HFFc6 (cell line): ENCODE data around the gene PYGB. TPM values are rescaled to one million over a fixed set of nuclear protein-coding genes. Genes with fewer than 3 reads are reported as not detected.
A peak's percentile ranks its signal among the peaks of the same experiment; 100 is the strongest.

Source experiments
- DNase-seq: peaks from one replicate; pipeline ENCODE4 v3.0.0-alpha.2; 2018
- H3K27ac Mint-ChIP-seq: 2 replicates; pipeline ENCODE4 v1.8.0; 2020; ENCODE audit warnings: mild to moderate bottlenecking, mixed read lengths
- H3K27me3 Mint-ChIP-seq: 2 replicates; pipeline ENCODE4 v1.8.0; 2021; ENCODE audit warnings: mild to moderate bottlenecking, moderate library complexity, mixed read lengths; ENCODE audit not compliant: insufficient read depth
- H3K36me3 Mint-ChIP-seq: 2 replicates; pipeline ENCODE4 v1.8.0; 2021; ENCODE audit warnings: low read depth, mixed read lengths
- H3K4me1 Mint-ChIP-seq: 2 replicates; pipeline ENCODE4 v1.8.0; 2020; ENCODE audit warnings: low read depth, mixed read lengths
- H3K4me3 Mint-ChIP-seq: 2 replicates; pipeline ENCODE4 v1.8.0; 2020; ENCODE audit warnings: mild to moderate bottlenecking, moderate library complexity, mixed read lengths
- H3K9me3 Mint-ChIP-seq: 2 replicates; pipeline ENCODE4 v1.8.0; 2020; ENCODE audit warnings: mild to moderate bottlenecking, mixed read lengths
- CTCF ChIP-seq: fragments of 200-600 bp; sonication (generic); IDR thresholded peaks from 2 replicates; pipeline ENCODE4 v1.5.0; 2021; ENCODE audit warnings: antibody characterized with exemption, mild to moderate bottlenecking
- total RNA-seq, 6 experiments: library from RNA; stranded (reverse); fragmentation: NEBNext Ultra II Directional; extraction: Animal tissue kit (Norgen Biotek cat#: 25700); gene quantifications; 2 replicates in 1 of 6; 3 replicates in 5 of 6; pipeline ENCODE4 v1.2.3, GENCODE V29; 2021

PYGB gene
- total RNA-seq, 6 experiments from 2014 or later: 65.4 to 75.6 (median 70.2) TPM

- peak; percentile 73 for TF ChIP-seq CTCF
- Mint-ChIP-seq H3K27me3 (peaks cover 12% of the 10 kb centered on the region), H3K4me1 (peaks cover 23% of the 10 kb centered on the region), H3K27ac (0 out of 2 replicates have a peak overlapping the region, but pooled peaks have one; percentile 7), H3K9me3 (no peaks in the 10 kb centered on the region), H3K4me3 (no peak overlapping the region), H3K36me3 (0 out of 2 replicates have a peak, but pooled peaks cover 5% of the 10 kb centered on the region)
- DNase-seq: peak; percentile 3
Observed at GRCh38 chr20:25296094-25297093, 48.5 kb downstream of the PYGB start.

GRCh38 chr20:25297141-25297905 is 49.4 kb downstream of the PYGB start:
- 0 out of 2 replicates have a peak, but pooled peaks cover 5% of the 10 kb centered on the region for H3K36me3 Mint-ChIP-seq
- no peak overlapping the region; the same call in 1 of the 2 replicates for H3K27ac Mint-ChIP-seq
- H3K9me3 Mint-ChIP-seq: no peaks in the 10 kb centered on the region
- no peak for DNase-seq
- H3K27me3 Mint-ChIP-seq: peaks cover 12% of the 10 kb centered on the region
- H3K4me1 Mint-ChIP-seq: peaks cover 23% of the 10 kb centered on the region
- TF ChIP-seq CTCF: no peak
- H3K4me3 Mint-ChIP-seq: no peak overlapping the region

- Mint-ChIP-seq H3K9me3 (no peaks in the 10 kb centered on the region), H3K27me3 (peaks cover 8% of the 10 kb centered on the region), H3K4me1 (peaks cover 23% of the 10 kb centered on the region), H3K27ac (peak overlapping the region; percentile 85), H3K36me3 (no peaks in the 10 kb centered on the region), H3K4me3 (no peak overlapping the region; the same call in 1 of the 2 replicates)
- peak; percentile 48 for TF ChIP-seq CTCF
- DNase-seq: peak; percentile 21
Observed at GRCh38 chr20:25299806-25300205, 51.9 kb downstream of the PYGB start.

- no peaks in the 10 kb centered on the region for H3K36me3 Mint-ChIP-seq
- no peaks in the 10 kb centered on the region for H3K9me3 Mint-ChIP-seq
- no peak overlapping the region for H3K4me3 Mint-ChIP-seq
- DNase-seq: peak; percentile 13
- H3K4me1 Mint-ChIP-seq: peaks cover 23% of the 10 kb centered on the region
- TF ChIP-seq CTCF: peak; percentile 14; the same call in 1 of the 2 replicates
- peak overlapping the region; percentile 85 for H3K27ac Mint-ChIP-seq
- peaks cover 8% of the 10 kb centered on the region for H3K27me3 Mint-ChIP-seq
Observed at GRCh38 chr20:25300496-25301170, 52.7 kb downstream of the PYGB start.

GRCh38 chr20:25301357-25301920 is 53.6 kb downstream of the PYGB start:
- DNase-seq: no peak
- Mint-ChIP-seq H3K4me3 (no peak overlapping the region), H3K36me3 (peaks cover 2% of the 10 kb centered on the region; the same call in 1 of the 2 replicates), H3K27ac (peak overlapping the region; percentile 85), H3K27me3 (peaks cover 8% of the 10 kb centered on the region), H3K4me1 (peaks cover 23% of the 10 kb centered on the region), H3K9me3 (no peaks in the 10 kb centered on the region)
- TF ChIP-seq CTCF: no peak
